HFFc6 (cell line): ENCODE measurements around the gene PIGQ. TPM values are rescaled to one million over a fixed set of nuclear protein-coding genes. Genes with fewer than 3 reads are reported as not detected.
A peak's percentile ranks its signal among the peaks of the same experiment; 100 is the strongest.

Experiments
- DNase-seq: peaks from one replicate; pipeline ENCODE4 v3.0.0-alpha.2; 2018
- H3K27ac Mint-ChIP-seq: 2 replicates; pipeline ENCODE4 v1.8.0; 2020; ENCODE audit warnings: mild to moderate bottlenecking, mixed read lengths
- H3K27me3 Mint-ChIP-seq: 2 replicates; pipeline ENCODE4 v1.8.0; 2021; ENCODE audit warnings: mild to moderate bottlenecking, moderate library complexity, mixed read lengths; ENCODE audit not compliant: insufficient read depth
- H3K36me3 Mint-ChIP-seq: 2 replicates; pipeline ENCODE4 v1.8.0; 2021; ENCODE audit warnings: low read depth, mixed read lengths
- H3K4me1 Mint-ChIP-seq: 2 replicates; pipeline ENCODE4 v1.8.0; 2020; ENCODE audit warnings: low read depth, mixed read lengths
- H3K4me3 Mint-ChIP-seq: 2 replicates; pipeline ENCODE4 v1.8.0; 2020; ENCODE audit warnings: mild to moderate bottlenecking, moderate library complexity, mixed read lengths
- H3K9me3 Mint-ChIP-seq: 2 replicates; pipeline ENCODE4 v1.8.0; 2020; ENCODE audit warnings: mild to moderate bottlenecking, mixed read lengths
- total RNA-seq, 6 experiments: library from RNA; stranded (reverse); fragmentation: NEBNext Ultra II Directional; extraction: Animal tissue kit (Norgen Biotek cat#: 25700); gene quantifications; 2 replicates in 1 of 6; 3 replicates in 5 of 6; pipeline ENCODE4 v1.2.3, GENCODE V29; 2021
- TF ChIP-seq, protein P1 (sequence below): fragments of 200-600 bp; sonication (generic); IDR thresholded peaks from 2 replicates; pipeline ENCODE4 v1.5.0; 2021; ENCODE audit warnings: antibody characterized with exemption, mild to moderate bottlenecking

Gene PIGQ
- total RNA-seq, 6 experiments from 2014 or later: 30.4 to 39.5 (median 35.4) TPM

DNA sequence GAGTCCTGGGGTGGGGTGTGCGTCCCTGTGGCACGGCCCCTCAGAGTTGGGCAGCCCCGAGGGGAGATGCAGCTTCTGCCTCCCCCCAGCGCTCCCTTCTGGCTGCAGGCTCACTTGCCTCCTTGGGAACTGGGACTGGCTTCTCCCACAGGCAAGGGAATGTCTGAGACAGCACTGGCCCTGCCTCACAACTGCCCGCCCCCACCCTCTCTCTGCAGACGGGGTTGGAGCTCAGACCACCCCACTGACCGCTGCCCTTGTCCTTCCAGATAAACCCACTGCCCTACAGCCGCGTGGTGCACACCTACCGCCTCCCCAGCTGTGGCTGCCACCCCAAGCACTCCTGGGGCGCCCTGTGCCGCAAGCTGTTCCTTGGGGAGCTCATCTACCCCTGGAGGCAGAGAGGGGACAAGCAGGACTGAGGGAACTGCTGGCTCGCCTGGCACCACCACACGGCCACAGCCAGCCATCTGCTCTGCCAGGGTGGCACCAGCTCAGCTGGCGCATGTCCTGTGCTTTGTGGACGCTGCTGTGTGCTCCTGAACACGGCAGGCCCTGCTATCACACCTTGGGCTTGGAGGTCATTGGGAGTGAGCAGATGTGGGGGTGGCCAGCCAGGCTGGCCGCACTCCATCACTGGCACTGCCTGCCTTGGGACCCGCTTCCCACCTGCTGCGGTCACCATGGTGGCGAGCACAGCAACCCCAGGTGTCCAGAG, 13.0 kb downstream of the PIGQ start:
- H3K27ac Mint-ChIP-seq: no peak overlapping the region
- H3K36me3 Mint-ChIP-seq: peaks cover 4% of the 10 kb centered on the region; the same call in 1 of the 2 replicates
- DNase-seq: no peak
- peaks cover 4% of the 10 kb centered on the region for H3K27me3 Mint-ChIP-seq
- H3K4me3 Mint-ChIP-seq: no peak overlapping the region
- TF ChIP-seq, protein P1, sequence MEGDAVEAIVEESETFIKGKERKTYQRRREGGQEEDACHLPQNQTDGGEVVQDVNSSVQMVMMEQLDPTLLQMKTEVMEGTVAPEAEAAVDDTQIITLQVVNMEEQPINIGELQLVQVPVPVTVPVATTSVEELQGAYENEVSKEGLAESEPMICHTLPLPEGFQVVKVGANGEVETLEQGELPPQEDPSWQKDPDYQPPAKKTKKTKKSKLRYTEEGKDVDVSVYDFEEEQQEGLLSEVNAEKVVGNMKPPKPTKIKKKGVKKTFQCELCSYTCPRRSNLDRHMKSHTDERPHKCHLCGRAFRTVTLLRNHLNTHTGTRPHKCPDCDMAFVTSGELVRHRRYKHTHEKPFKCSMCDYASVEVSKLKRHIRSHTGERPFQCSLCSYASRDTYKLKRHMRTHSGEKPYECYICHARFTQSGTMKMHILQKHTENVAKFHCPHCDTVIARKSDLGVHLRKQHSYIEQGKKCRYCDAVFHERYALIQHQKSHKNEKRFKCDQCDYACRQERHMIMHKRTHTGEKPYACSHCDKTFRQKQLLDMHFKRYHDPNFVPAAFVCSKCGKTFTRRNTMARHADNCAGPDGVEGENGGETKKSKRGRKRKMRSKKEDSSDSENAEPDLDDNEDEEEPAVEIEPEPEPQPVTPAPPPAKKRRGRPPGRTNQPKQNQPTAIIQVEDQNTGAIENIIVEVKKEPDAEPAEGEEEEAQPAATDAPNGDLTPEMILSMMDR: 0 out of 2 replicates have a peak, but pooled peaks have one; percentile 16
- H3K9me3 Mint-ChIP-seq: no peaks in the 10 kb centered on the region
- peaks cover 18% of the 10 kb centered on the region for H3K4me1 Mint-ChIP-seq

DNA sequence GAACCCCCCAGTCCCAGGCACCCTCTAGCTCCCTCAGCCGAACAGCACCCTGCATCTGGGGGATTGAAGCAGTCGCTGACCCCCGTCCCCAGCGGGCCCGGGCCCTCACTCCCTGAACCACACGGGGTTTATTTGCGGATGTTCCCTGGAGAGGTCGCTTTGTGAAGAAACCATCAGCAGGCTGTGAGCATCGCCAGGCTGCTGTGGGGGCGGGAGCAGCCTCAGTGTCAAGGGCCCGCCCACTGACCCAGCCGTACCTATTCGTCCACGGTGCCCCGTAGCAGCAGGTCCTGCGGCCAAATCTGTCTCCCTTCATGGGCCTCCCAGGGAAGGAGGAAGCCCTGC, 13.7 kb downstream of the PIGQ start:
- Mint-ChIP-seq H3K4me1 (peaks cover 18% of the 10 kb centered on the region), H3K4me3 (no peak overlapping the region), H3K27me3 (peaks cover 4% of the 10 kb centered on the region), H3K9me3 (no peaks in the 10 kb centered on the region), H3K27ac (no peak overlapping the region), H3K36me3 (peaks cover 4% of the 10 kb centered on the region; the same call in 1 of the 2 replicates)
- TF ChIP-seq, protein P1: no peak
- DNase-seq: no peak

GRCh38 chr16:583815-584591, 14.2 kb downstream of the PIGQ start:
- Mint-ChIP-seq H3K27me3 (peaks cover 4% of the 10 kb centered on the region), H3K9me3 (no peaks in the 10 kb centered on the region), H3K4me1 (peaks cover 18% of the 10 kb centered on the region), H3K36me3 (peaks cover 4% of the 10 kb centered on the region; the same call in 1 of the 2 replicates), H3K27ac (no peak overlapping the region), H3K4me3 (no peak overlapping the region)
- TF ChIP-seq, protein P1: no peak
- no peak for DNase-seq

DNA sequence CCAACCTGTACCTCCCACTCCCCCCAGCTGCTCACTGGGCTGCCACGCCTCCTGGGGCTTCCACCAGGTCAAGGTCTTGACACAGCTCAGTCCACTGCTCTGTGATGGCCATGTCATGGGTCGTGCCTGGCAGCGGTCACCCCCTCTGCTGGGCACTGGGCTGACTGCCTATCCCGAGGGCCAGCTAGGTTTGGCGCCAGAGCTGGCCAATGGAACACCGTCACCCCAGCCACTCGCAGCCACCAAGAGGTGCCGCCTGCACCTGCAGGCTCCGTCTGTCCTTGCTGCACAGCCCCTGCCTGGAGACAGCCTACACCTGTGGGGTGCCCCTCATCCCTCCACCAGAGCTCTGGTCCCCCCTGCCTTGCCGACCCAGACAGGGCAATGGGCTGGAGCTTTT, 15.6 kb downstream of the PIGQ start:
- no peak for DNase-seq
- TF ChIP-seq, protein P1: 0 out of 2 replicates have a peak, but pooled peaks have one; percentile 17
- Mint-ChIP-seq H3K27me3 (peaks cover 9% of the 10 kb centered on the region), H3K36me3 (peaks cover 4% of the 10 kb centered on the region; the same call in 1 of the 2 replicates), H3K4me3 (no peak overlapping the region), H3K9me3 (no peaks in the 10 kb centered on the region), H3K27ac (no peak overlapping the region), H3K4me1 (peaks cover 18% of the 10 kb centered on the region)

DNA sequence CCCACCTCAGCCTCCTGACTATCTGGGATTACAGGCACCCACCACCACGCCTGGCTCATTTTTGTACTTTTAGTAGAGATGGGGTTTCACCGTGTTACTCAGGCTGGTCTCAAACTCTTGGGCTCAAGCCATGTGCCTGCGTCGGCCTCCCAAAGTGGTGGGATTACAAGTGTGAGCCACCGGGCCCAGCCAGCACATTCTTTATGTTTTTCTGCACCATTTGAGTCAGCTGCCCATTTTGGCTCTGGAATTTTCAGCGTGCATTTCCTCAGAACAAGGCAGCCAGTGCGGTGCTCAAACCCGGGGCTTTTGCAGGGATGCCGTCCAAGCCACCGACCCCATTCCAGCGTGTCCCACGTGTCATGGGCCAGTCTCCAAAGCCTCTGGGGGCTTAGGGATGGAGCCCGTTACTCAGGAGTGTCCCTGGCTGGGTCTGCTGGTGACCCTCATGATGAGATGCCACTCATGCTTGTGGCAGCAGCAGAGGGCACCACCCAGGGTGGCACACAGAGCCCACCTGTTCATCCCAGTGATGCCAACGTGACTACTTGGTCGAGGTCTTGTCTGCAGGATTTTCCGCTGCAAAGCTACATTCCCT, 16.4 kb downstream of the PIGQ start:
- Mint-ChIP-seq H3K9me3 (no peaks in the 10 kb centered on the region), H3K4me1 (peaks cover 26% of the 10 kb centered on the region), H3K27me3 (peaks cover 9% of the 10 kb centered on the region), H3K4me3 (no peak overlapping the region), H3K36me3 (peaks cover 4% of the 10 kb centered on the region; the same call in 1 of the 2 replicates), H3K27ac (peak overlapping the region; percentile 38; the same call in 1 of the 2 replicates)
- DNase-seq: no peak
- TF ChIP-seq, protein P1: no peak
